HG03460 (cell line): ENCODE results near the gene FOXL3.
"Not testable (repeated sequence)": the region's sequence is repeated elsewhere in the genome, so short reads cannot be mapped to it uniquely, and the experiment has no call there.

ENCODE experiments used
- ATAC-seq: cut with Tn5 transposase; IDR thresholded peaks from one replicate; pipeline ENCODE4 v1.9.1; 2021; ENCODE audit not compliant: unreplicated experiment

FOXL3 gene

DNA sequence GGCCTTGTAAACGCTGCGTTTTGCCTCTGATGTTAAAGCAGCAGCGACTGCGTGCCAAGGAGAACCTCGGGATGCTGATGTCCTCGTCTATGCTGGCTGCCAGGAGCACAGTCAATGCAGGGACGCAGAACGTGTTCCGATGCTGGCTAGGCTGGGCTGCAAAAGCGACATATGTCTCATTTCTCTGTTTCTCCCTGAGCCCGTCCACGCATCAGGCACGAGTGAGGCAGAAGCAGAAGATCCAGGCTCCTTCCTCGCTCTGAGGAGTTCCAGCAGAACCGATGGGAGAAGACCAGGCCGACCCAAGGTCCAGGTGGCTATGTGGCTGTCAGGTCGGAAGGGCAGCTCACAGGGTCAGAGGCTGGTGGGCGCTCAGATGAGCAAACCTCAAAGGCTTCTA lies 3.7 kb upstream of the FOXL3 start:
- ATAC-seq: no peak

DNA sequence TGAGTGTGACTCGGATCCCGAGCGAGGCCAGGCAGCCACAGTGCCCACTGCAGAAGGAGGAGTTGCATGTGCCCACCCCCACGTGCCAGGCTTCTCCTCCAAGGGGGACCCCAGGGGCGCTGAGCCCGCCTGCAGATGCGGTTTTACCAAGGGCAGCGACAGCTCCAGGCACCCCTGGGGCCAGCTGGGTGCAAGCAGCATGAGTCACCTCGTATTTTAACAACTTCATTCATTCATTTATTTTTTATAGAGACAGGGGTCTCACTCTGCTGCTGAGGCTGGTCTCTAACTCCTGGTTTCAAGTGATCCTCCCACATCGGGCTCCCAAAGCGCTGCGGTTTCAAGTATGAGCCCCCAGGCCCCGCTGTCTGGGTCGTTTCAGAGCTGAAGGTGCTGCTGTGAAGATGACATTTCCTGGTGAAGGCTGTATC lies 1.3 kb upstream of the FOXL3 start:
- ATAC-seq: no peak

DNA sequence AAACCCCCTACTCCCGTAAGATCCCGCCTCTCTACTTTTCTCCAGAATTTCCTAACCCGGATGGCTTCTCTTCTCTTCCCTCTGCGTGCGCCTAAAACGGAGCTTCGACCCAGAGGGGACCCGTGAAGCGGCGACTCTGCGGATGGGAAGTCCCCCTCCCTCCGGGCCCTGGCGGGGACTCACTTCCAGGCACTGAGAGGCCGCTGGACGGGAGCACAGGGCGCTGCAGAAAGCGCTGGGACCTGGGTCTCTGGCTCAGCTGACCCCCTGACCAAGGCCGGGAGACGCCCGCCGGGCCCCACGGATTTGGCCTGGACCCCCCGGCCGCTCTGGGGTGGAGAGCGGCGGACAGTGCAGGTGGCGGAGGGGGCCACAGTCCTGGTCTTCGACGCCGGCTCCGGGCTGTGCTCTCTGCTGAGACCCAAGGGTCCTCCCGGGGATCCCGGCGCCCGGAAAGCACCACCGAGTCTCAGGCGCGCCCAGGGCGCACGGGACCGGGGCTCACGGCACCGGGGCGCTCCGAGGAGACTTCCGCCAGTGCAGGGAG lies 688 bp upstream of the FOXL3 start:
- ATAC-seq: no peak

DNA sequence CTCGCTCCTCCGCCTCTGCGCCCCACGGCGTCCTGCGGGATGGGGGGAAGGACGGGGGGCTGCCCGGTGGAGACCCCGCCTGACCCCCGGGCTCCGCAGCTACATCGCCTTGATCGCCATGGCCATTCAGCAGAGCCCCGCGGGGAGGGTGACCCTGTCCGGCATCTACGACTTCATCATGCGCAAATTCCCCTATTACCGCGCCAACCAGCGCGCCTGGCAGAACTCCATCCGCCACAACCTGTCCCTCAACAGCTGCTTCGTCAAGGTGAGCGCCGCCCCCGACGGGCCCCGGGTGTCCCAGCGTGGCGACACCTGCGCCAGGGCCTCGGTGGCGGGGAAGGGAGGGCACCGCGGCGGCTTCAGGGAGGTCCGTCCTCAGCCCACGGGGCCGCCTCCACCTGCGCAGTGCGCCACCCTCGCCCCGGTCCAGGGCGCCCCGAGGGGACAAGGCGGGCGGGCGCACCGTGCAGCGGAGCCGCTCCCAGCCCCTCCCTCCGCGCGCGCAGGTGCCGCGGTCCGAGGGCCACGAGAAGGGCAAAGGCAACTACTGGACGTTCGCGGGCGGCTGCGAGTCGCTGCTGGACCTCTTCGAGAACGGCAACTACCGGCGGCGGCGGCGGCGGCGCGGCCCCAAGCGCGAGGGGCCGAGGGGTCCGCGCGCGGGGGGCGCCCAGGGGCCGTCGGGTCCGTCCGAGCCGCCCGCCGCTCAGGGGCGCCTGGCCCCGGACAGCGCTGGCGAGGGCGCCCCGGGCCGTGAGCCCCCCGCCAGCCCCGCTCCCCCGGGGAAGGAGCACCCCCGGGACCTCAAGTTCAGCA lies 793 bp downstream of the FOXL3 start:
- ATAC-seq: no peak

DNA sequence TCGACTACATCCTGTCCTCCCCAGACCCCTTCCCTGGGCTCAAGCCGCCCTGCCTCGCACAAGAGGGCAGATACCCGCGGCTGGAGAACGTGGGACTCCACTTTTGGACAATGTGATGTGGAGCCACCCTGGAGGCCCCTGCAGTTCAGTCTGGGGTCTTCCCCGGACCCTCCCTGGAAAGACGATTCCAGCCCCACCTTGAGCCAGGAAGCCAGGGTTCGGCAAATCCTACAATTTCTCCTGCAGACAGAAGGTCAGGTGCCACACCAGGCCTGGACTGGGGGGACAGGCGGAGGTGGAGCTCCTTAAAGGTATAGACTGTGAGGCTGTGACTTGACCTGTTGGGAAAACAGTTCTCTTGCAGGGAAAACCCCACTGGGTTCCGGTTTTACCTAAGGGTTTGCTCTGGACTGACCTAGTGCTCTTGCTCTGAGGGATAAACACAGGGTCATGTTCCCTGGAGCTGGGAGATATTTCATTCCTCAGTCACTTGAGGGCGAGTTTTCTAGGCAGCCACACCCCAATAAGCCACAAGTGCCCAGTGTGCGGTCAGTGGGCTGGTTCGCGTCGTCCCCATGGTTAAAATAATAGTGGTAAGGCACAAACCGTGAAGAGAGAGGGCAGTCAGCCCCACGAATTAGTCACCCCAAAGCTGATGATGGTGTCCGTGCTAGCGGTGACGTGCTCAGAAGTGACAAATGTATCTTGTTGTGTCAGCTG lies 1.6 kb downstream of the FOXL3 start:
- no peak for ATAC-seq

DNA sequence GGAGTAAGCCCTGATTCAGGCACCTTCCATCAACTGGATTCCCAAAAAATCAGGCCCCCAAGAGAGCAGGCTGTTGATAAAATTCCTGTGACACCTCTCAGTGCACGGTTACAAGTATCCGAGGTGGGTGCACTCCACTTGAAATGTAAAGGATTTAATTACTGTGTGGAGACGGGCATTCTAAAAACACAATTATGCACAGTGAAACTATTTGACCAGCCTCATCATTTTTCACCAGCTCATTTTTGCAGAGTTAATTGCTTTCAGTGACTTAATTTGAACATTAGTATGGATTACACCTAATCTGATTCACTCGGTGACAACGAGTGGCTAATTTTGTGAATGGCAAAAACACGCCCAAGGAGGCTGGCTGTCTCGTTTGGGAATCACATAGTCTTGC lies 2.3 kb downstream of the FOXL3 start:
- no peak for ATAC-seq

DNA sequence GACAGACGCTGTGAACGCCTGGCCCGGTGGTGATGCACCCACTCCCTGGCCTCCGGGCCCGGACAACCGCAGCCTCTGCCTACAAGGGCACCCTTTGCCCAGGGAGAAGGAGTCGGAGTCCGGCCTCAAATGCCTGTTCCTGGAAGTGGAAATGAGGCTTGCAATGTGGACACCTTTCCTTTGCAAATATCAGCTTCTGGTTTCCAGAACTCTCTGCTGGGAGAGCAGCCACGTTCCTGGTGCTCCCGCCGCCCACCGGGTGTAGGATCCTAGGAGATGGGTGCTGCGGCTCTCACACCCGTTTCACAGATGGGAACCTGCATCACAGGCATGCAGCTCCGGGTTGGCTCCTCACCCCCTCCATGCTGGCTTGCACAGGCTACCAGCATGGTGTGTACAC lies 2.9 kb downstream of the FOXL3 start:
- ATAC-seq: no peak

DNA sequence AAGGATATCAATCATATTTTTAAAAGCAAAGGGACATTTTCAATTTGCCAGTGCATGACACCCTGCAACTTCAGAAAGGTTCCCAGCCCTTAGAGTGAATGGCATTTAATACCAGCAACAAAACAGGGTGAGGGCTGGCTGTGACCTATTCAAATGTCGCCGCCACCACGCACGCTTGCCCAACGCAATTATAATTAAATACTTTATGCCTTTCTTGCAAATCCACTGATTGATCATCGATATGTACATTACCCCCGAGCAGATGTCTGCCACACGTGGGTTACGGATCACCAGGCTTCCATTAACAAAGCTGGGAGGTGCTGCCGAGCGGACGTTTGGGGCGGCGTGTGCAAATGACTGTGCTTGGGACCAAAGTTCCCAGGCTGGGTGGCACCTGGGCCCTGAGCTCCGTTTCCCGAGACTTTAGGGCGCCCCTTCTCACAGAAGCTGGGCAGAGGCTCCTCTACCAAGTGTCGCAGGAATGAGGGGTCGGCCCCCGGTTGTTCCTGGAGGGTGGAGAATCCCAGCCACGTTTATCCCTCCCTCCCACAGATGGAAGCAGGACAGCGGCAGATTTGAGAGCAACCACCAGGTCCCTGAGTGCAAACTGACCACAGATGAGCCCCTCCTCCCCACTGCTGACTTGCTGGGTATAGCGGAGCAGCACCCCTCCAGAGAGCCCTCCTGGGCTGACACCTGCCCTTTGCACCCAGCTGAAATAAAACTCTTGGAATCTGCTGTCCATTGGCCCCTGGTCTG lies 3.9 kb downstream of the FOXL3 start:
- ATAC-seq: no peak

DNA sequence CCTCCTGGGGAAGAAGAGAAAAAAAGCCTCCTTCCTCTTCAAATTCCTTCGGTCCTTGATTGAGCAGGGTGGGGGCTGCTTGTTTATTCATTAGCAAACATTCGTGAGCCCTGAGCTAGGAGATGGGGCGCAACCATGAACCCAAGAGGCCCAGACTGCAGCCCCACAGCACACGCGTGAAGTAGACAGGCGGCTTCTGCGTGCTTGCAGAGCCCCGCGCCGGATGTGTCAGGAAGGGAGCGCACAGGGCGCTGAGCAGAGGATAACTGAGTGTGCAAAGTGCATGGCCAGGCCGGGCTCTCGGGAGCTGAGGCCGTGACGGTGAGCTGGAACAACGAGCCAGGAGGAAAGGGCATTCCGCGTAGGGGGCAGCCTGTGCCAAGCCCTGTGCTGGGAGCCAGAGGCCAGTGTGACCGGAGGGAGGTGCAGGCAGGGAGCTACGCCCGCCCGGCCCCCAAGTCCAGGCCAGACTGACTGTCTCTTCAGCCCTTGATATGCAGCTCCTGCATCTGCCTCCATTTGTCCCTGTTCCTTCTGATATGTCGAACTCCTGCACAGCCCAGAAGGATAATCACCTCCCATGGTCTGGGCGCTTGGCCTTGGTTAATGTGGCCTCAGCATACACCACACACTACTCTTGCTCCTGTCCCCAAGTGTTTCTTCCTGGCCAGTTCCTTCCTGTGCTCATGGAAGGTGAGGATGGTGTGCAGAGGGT lies 4.6 kb downstream of the FOXL3 start:
- ATAC-seq: no peak

DNA sequence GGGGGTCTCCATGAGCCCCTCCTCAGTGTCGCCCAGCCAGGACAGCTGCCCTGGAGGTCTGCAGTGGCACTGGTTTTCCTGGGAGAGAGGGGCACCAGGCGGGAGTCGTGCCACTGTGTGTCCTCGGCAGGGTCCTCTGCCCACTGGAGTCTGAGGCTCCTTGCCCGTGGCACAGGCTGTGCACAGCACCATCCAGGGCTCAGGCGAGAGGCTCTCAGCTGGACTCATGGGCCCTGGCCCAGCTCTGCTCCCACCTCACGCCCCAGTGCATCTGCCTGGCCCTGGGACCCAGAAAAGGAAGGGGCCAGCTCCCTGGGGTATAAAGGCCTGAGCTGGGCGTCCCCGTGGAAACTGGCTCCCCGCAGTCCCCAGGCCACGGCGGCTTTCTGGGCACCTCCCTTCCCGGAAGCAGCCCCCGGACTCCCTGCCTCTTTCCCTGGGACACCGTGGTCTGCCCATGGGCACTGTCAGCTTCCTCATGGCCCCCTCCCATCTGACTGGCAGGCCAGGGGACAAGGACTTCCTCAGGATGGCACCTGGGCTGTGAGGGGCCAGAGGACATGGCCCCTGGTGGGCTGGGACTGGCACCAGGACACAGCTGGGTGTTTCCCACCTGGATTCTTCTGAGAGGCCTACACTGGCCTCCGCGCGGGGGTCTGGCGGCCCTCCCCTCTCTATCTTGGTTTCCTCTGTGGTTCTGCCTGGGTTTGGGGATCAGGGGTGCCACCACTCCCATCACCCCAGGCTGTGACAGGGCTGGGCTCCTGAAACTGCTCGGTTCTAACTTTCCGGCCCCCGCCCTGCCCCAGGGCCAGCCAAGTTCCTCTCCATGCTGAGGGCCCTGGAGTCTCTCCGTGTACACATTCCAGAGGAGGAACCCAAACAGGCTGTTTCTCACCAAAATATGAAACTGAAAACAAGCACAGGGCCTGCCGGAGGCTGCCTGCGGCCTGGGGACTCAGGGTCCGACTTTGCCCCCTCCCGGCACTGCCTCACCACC lies 5.5 kb downstream of the FOXL3 start:
- no peak for ATAC-seq

DNA sequence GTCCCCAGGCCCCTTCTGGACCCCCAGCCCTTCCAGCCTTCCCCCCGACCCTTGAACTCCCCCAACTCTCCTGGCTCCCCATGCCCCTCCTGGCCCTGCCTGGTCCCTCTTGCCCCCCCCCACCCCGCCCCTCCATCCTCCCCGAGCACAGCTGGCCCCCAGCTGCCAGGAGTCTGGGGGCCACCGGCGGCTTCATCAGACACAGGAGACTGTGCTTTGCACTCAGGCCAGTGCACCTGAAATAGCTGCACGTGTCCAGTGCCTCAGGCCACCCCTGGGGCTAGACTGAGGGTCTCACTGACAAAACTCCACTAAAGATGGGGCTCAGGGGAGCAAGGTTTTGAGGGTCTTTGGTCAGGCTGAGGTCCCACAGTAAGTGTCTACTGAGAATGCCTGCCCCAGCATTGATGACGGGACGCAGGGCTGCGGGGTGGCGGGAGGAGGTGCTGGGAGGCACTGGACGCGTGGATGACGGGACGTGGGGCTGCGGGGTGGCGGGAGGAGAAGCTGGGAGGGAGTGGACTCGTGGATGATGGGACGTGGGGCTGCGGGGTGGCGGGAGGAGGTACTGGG lies 6.5 kb downstream of the FOXL3 start:
- no peak for ATAC-seq

DNA sequence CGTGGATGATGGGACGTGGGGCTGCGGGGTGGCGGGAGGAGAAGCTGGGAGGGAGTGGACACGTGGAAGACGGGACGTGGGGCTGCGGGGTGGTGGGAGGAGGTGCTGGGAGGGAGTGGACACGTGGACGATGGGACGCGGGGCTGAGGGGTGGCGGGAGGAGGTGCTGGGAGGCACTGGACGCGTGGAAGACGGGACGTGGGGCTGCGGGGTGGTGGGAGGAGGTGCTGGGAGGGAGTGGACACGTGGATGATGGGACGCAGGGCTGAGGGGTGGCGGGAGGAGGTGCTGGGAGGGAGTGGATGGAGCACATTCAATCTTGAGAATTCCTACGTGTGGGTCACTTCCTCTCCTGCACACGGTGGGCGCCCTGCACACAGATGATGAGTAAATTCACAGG lies 7.2 kb downstream of the FOXL3 start:
- not testable (repeated sequence) for ATAC-seq

DNA sequence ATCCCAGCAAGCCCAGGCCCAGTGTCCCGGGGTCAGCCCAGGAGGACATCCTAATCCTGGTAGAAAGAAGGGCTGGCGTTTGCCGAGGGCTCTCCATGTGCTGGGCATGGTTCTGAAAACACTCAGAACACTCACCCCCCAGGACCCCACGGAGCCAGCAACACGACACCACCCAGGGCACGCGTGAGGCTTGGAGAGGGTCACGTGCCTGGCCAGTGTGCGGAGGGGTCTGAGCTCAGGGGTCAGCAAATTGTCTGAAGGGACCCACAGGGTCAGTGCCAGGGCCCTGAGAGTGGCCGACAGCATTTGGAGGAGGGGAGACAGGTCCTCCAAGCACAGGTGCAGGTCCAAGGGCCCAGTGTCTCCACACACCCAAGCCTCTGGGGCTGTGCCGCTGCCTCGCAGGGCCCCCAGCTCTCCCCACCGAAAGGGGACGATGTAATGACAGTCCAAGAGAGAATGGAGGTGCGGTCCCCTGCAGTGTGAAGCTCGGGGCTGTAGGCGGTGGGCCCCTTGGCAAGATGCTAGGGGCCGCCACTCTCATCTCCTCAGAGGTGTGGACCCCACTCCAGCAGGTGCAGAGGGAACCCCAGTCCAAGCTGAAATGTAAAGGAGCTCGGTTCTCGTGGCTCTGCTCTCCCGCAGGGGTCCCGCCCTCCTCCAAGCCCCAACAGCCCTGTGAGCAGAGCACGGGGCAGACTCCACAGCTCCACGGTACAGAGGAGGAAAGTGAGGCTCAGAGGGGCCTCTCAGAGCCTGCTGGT lies 7.8 kb downstream of the FOXL3 start:
- no peak for ATAC-seq

DNA sequence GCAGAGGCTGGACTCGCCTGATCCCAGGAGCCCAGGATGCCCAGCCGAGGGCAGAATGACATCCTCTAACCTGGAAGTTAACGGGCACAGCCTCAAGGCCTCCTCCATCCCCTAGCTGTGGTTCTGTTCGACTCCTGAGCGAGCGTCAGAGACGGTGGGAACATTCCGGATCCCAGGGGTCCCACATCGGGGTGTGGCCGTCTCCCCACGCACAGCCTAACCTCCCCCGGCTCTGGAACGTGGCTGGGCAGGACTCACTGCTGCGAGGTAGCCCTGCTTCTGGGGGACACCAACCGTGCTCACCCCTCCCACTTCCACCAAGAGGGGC lies 8.4 kb downstream of the FOXL3 start:
- no peak for ATAC-seq

DNA sequence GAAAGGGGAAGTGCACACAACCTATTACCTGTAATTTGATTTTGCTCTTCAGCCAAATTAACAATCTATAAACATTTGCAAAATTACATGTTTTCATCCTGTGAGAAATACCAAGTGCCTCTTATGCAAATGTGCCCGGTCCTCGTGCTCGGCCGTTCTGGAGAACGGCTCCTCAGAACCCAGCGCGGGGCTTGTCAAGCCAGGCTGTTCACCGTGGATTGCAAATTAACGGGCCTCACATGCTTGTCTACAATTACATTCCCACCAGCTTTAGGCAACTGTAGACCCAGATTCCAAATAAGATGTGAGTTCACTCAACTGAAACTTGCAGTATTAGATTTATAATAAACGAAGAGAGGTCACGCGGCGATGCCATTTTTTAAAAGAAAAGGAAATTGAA lies 8.8 kb downstream of the FOXL3 start:
- ATAC-seq: no peak

DNA sequence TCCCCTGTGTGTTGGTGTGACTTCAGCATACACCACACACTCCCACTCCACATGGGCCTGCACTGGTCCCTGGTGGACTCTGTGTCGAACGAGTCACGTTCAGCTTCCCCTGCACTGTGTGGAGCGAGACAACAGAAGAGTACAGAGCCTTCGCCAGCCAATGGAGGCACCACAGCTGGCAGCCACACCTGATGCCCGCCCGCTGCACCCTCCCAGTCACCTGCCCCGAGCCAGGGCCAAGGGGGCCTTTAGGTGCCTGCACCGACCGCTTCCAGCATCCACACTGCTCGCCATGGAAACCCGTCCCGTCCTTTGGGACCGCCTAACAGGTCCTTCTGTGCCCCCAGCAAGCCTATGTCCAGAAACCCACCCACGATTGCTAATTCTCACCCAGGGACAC lies 9.2 kb downstream of the FOXL3 start:
- ATAC-seq: no peak

DNA sequence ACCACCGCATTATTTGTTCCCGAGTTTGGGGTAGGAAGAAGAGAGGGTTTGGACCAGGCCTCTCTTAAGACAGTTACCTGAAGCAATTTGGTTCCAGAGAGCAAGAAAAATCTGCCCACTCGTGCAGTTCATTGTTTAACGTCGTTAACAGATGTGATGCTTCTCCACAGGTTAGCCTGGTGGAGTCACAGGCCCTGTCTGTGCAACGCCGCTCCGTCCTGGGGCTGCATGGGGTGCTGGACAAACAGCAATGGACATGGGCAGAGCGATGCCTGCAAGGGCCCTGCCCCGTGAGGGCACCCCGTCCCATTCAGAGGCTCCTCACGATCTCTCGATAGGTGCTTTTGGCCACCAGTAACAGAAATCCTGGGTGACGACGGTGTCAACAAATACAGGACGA lies 9.7 kb downstream of the FOXL3 start:
- ATAC-seq: no peak

DNA sequence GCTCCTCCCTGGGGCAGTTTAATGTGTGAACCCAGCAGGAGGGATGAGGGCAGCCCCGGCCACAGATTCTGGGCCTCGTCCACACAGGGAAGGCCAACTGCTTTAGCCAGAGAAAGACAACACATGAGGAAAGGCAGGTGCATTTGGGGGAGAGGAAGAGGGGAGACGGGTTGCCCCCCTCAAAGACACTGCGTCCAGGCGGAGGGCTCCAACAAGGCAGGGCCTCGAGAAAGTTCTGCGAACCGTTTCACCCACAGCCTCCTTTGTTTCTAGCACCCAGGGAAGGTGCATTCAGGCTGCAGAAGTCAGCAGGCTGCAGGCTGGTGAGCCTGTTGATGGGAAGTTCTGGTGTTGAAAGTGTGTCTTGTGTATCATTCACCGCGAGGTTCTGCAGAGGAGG lies 10.1 kb downstream of the FOXL3 start:
- ATAC-seq: no peak
